Liver (tissue), 9 donors: ENCODE results near the gene MAML3. TPM values are rescaled to one million over a fixed set of nuclear protein-coding genes. Genes with fewer than 3 reads are reported as not detected.

Experiments used
- DNase-seq: peaks from one replicate; pipeline ENCODE4 v3.0.0-alpha.2; 2017; ENCODE audit warnings: low spot score
- H3K27ac ChIP-seq, 2 donors: one replicate each; pipeline ENCODE4 v1.7.0; 2013; ENCODE audit warnings: inconsistent platforms in 2 of 2, low read length in 2 of 2, control low read depth in 1 of 2, low read depth in 1 of 2, mild to moderate bottlenecking in 1 of 2
- H3K27me3 ChIP-seq, 4 donors: one replicate each; pipeline versions ENCODE4 v1.6.1 to v1.7.0; 2013; ENCODE audit warnings: low read length in 3 of 4, inconsistent platforms in 1 of 4, mild to moderate bottlenecking in 1 of 4, moderate library complexity in 1 of 4; ENCODE audit not compliant: control insufficient read depth in 4 of 4, insufficient read depth in 4 of 4
- H3K36me3 ChIP-seq, 4 donors: one replicate each; pipeline versions ENCODE4 v1.6.1 to v1.7.0; 2013; ENCODE audit warnings: low read length in 3 of 4, mild to moderate bottlenecking in 3 of 4, low read depth in 1 of 4, moderate library complexity in 1 of 4; ENCODE audit not compliant: control insufficient read depth in 4 of 4, insufficient read depth in 3 of 4
- H3K4me1 ChIP-seq, 4 donors: one replicate each; pipeline versions ENCODE4 v1.6.1 to v1.7.0; 2013; ENCODE audit warnings: low read length in 3 of 4, mild to moderate bottlenecking in 3 of 4, moderate library complexity in 1 of 4; ENCODE audit not compliant: control insufficient read depth in 4 of 4, insufficient read depth in 4 of 4
- H3K4me3 ChIP-seq, 3 donors: one replicate each; pipeline versions ENCODE4 v1.6.1 to v1.7.0; 2013; ENCODE audit warnings: low read length in 3 of 3, control low read depth in 1 of 3, low read depth in 1 of 3, mild to moderate bottlenecking in 1 of 3
- H3K9ac ChIP-seq, 2 donors: one replicate each; pipeline ENCODE4 v1.7.0; 2013; ENCODE audit warnings: low read length in 2 of 2, mild to moderate bottlenecking in 2 of 2, moderate library complexity in 2 of 2, control low read depth in 1 of 2, low read depth in 1 of 2
- H3K9me3 ChIP-seq, 4 donors: one replicate each; pipeline versions ENCODE4 v1.6.1 to v1.7.0; 2013; ENCODE audit warnings: low read length in 3 of 4; ENCODE audit not compliant: control insufficient read depth in 4 of 4
- ATF3 ChIP-seq: IDR thresholded peaks from 2 replicates; pipeline ENCODE4 v1.6.1; 2016; ENCODE audit warnings: antibody characterized with exemption
- CTCF ChIP-seq: fragments of 150-350 bp; IDR thresholded peaks from 2 replicates; pipeline ENCODE4 v1.5.1; 2017; ENCODE audit warnings: improper control_type of control experiment, low read depth, low read length; ENCODE audit not compliant: missing input control
- EGR1 ChIP-seq, 2 donors: IDR thresholded peaks; 2 replicates each; pipeline ENCODE4 v1.6.1; 2016 to 2018; ENCODE audit warnings: antibody characterized with exemption in 2 of 2, low read depth in 2 of 2
- FOXA1 ChIP-seq: IDR thresholded peaks from 2 replicates; pipeline ENCODE4 v1.6.1; 2016; ENCODE audit warnings: antibody characterized with exemption
- FOXA2 ChIP-seq: IDR thresholded peaks from 2 replicates; pipeline ENCODE4 v1.6.1; 2016; ENCODE audit warnings: antibody characterized with exemption
- GABPA ChIP-seq, 2 donors: IDR thresholded peaks in 1 of 2; conservative IDR thresholded peaks in 1 of 2; 2 replicates each; pipeline ENCODE4 v1.6.1; 2016; ENCODE audit warnings: antibody characterized with exemption in 2 of 2, mild to moderate bottlenecking in 1 of 2, moderate library complexity in 1 of 2
- HNF4A ChIP-seq, 2 donors: conservative IDR thresholded peaks; 2 replicates each; pipeline ENCODE4 v1.6.1; 2016; ENCODE audit warnings: antibody characterized with exemption in 2 of 2, mild to moderate bottlenecking in 2 of 2
- HNF4G ChIP-seq: IDR thresholded peaks from 2 replicates; pipeline ENCODE4 v1.6.1; 2016; ENCODE audit warnings: antibody characterized with exemption
- JUND ChIP-seq, 2 donors: IDR thresholded peaks; 2 replicates each; pipeline ENCODE4 v1.6.1; 2016; ENCODE audit warnings: antibody characterized with exemption in 2 of 2
- MAX ChIP-seq: IDR thresholded peaks from 2 replicates; pipeline ENCODE4 v1.6.1; 2016; ENCODE audit warnings: antibody characterized with exemption
- NR2F2 ChIP-seq: IDR thresholded peaks from 2 replicates; pipeline ENCODE4 v1.6.1; 2016; ENCODE audit warnings: antibody characterized with exemption
- RAD21 ChIP-seq, 2 donors: IDR thresholded peaks; 2 replicates each; pipeline ENCODE4 v1.6.1; 2016; ENCODE audit warnings: antibody characterized with exemption in 2 of 2, mild to moderate bottlenecking in 2 of 2
- REST ChIP-seq: IDR thresholded peaks from 2 replicates; pipeline ENCODE4 v1.6.1; 2016; ENCODE audit warnings: antibody characterized with exemption, mild to moderate bottlenecking
- RXRA ChIP-seq, 2 donors: IDR thresholded peaks; 2 replicates each; pipeline ENCODE4 v1.6.1; 2017 to 2018; ENCODE audit warnings: antibody characterized with exemption in 2 of 2, mild to moderate bottlenecking in 1 of 2
- SP1 ChIP-seq: IDR thresholded peaks from 2 replicates; pipeline ENCODE4 v1.6.1; 2018; ENCODE audit warnings: antibody characterized with exemption, mild to moderate bottlenecking
- TAF1 ChIP-seq: conservative IDR thresholded peaks from 2 replicates; pipeline ENCODE4 v1.6.1; 2016; ENCODE audit warnings: antibody characterized with exemption, mild to moderate bottlenecking
- YY1 ChIP-seq: IDR thresholded peaks from 2 replicates; pipeline ENCODE4 v1.6.1; 2016; ENCODE audit warnings: antibody characterized with exemption, mild to moderate bottlenecking
- ZBTB33 ChIP-seq: IDR thresholded peaks from 2 replicates; pipeline ENCODE4 v1.6.1; 2016; ENCODE audit warnings: antibody characterized with exemption
- WGBS: extraction: QIAGEN DNeasy Blood & Tissue Kit; methylation state at CpG from one replicate; pipeline ENCODE4 v1.1.7; 2013; 5-methylcytosine and 5-hydroxymethylcytosine counted together
- polyA plus RNA-seq, 2 donors: library from polyadenylated mRNA; stranded (reverse) in 1 of 2; unstranded in 1 of 2; fragments of 200-250 nt in 1 of 2; fragments of >200 nt in 1 of 2; fragmentation: Nextera tagmentation in 1 of 2; extraction: Ambion mirVana in 1 of 2; gene quantifications; one replicate each; pipeline versions ENCODE4 v1.2.1 to v1.2.3, GENCODE V29; 2013 to 2015
- total RNA-seq, 2 donors: library from RNA; depleted of rRNA; stranded (reverse); fragments of >200 nt; gene quantifications; one replicate each; pipeline ENCODE4 v1.2.3, GENCODE V29; 2014
- donor health status: healthy.
- donor health status: healthy.
- donor health status: healthy.
- donor health status: healthy.
- donor health status: healthy.

MAML3 gene
- total and polyA plus RNA-seq, 4 donors, result 1.3 to 4.3 (median 2.7) TPM

- Histone ChIP-seq H3K9ac (no peak overlapping the region), H3K27me3 (no peaks in the 10 kb centered on the region), H3K36me3 (no peaks in the 10 kb centered on the region), H3K9me3 (no peaks in the 10 kb centered on the region), H3K4me3 (no peak overlapping the region), H3K4me1 (no peaks in the 10 kb centered on the region), H3K27ac (no peak overlapping the region)
- 89% methylated on average over 2 of the region's 2 CpGs for WGBS
- TF ChIP-seq TAF1, result no peak
- TF ChIP-seq FOXA2, result no peak
- no peak for TF ChIP-seq RXRA (IDR thresholded peaks at IDR 0.05)
- TF ChIP-seq GABPA (IDR thresholded peaks at IDR 0.05 in 1 of 2, conservative IDR thresholded peaks at IDR 0.05 in 1 of 2), result no peak
- no peak for TF ChIP-seq JUND (IDR thresholded peaks at IDR 0.05)
- TF ChIP-seq REST, result no peak
- TF ChIP-seq NR2F2, result no peak
- TF ChIP-seq EGR1 (IDR thresholded peaks at IDR 0.05; ENCODE audit: low read depth in 2 of 2), result no peak
- TF ChIP-seq YY1, result no peak
- no peak for TF ChIP-seq MAX
- TF ChIP-seq ZBTB33, result no peak
- no peak for DNase-seq
These were observed 28.6 kb downstream of the MAML3 start for GRCh38 chr4:140125374-140125773.

GRCh38 chr4:140123666-140124377 is 30.2 kb downstream of the MAML3 start:
- no peak overlapping the region for H3K4me3 ChIP-seq
- WGBS, result 93% methylated on average over 8 of the region's 8 CpGs
- H3K4me1 ChIP-seq, result no peaks in the 10 kb centered on the region
- DNase-seq, result no peak
- H3K27ac ChIP-seq, result no peak overlapping the region
- H3K27me3 ChIP-seq, result no peaks in the 10 kb centered on the region
- no peak overlapping the region for H3K9ac ChIP-seq
- H3K36me3 ChIP-seq, result no peaks in the 10 kb centered on the region
- H3K9me3 ChIP-seq, result no peaks in the 10 kb centered on the region
- no peak for TF ChIP-seq YY1
- TF ChIP-seq SP1, result no peak
- TF ChIP-seq FOXA1, result no peak
- TF ChIP-seq REST, result no peak
- no peak for TF ChIP-seq EGR1 (IDR thresholded peaks at IDR 0.05; ENCODE audit: low read depth in 2 of 2)
- TF ChIP-seq RXRA (IDR thresholded peaks at IDR 0.05), result no peak
- no peak for TF ChIP-seq HNF4G
- TF ChIP-seq NR2F2, result no peak
- TF ChIP-seq HNF4A (conservative IDR thresholded peaks at IDR 0.05), result no peak
- no peak for TF ChIP-seq RAD21 (IDR thresholded peaks at IDR 0.05)
- no peak for TF ChIP-seq CTCF
- no peak for TF ChIP-seq JUND (IDR thresholded peaks at IDR 0.05)
- TF ChIP-seq MAX, result no peak
- TF ChIP-seq TAF1, result no peak
- TF ChIP-seq GABPA (IDR thresholded peaks at IDR 0.05 in 1 of 2, conservative IDR thresholded peaks at IDR 0.05 in 1 of 2), result no peak
- TF ChIP-seq FOXA2, result no peak
- no peak for TF ChIP-seq ATF3
